H1 (cell line): Measurements from ENCODE around the gene MXD1. TPM values are rescaled to one million over a fixed set of nuclear protein-coding genes. Genes with fewer than 3 reads are reported as not detected.

Experiments used
- CBX5 ChIP-seq: fragments of 300-800, 300-1000 bp; sonication (generic); IDR thresholded peaks from 2 replicates; pipeline ENCODE4 v1.7.1; 2016; ENCODE audit warnings: antibody characterized with exemption, low read length, low read depth
- EZH2 ChIP-seq: fragments of 200-600 bp; sonication (generic); IDR thresholded peaks from 2 replicates; pipeline ENCODE4 v1.7.1; 2012; ENCODE audit warnings: low read depth, mild to moderate bottlenecking, moderate library complexity, low read length, inconsistent platforms; ENCODE audit not compliant: severe bottlenecking
- JUN ChIP-seq: IDR thresholded peaks from 2 replicates; pipeline ENCODE4 v1.6.1; 2011; ENCODE audit warnings: low read depth, mild to moderate bottlenecking, improper control_type of control experiment, low read length
- RAD21 ChIP-seq, 2 experiments: IDR thresholded peaks in 1 of 2; conservative IDR thresholded peaks in 1 of 2; 2 replicates each; pipeline ENCODE4 v1.6.1; 2011; ENCODE audit warnings: low read depth in 2 of 2, low read length in 2 of 2, improper control_type of control experiment in 1 of 2, inconsistent platforms in 1 of 2, mild to moderate bottlenecking in 1 of 2, moderate library complexity in 1 of 2
- RXRA ChIP-seq: IDR thresholded peaks from 2 replicates; pipeline ENCODE4 v1.6.1; 2011; ENCODE audit warnings: low read depth, mild to moderate bottlenecking, low read length, moderate library complexity; ENCODE audit not compliant: insufficient read depth
- SP4 ChIP-seq: IDR thresholded peaks from 2 replicates; pipeline ENCODE4 v1.6.1; 2012; ENCODE audit warnings: low read length, inconsistent platforms
- TEAD4 ChIP-seq: IDR thresholded peaks from 2 replicates; pipeline ENCODE4 v1.6.1; 2012; ENCODE audit warnings: low read depth, low read length, inconsistent platforms, mixed read lengths
- polyA plus RNA-seq, 7 experiments: library from polyadenylated mRNA; depleted of rRNA in 3 of 7; stranded (reverse) in 5 of 7; unstranded in 2 of 7; fragments of >200 nt in 5 of 7; fragments of 200-250 nt in 2 of 7; gene quantifications; 1 replicate in 5 of 7; 2 replicates in 1 of 7; 4 replicates in 1 of 7; pipeline versions ENCODE4 v1.2.1 to v1.2.3, GENCODE V29; 2011 to 2013; ENCODE audit warnings: missing spikeins in 2 of 7, mixed read lengths in 2 of 7
- total RNA-seq: library from RNA; stranded (reverse); fragmentation: NEBNext Ultra II Directional; extraction: Animal tissue kit (Norgen Biotek cat#: 25700); gene quantifications from 2 replicates; pipeline ENCODE4 v1.2.1, GENCODE V29; 2021
- TF ChIP-seq, protein P1 (sequence below): fragments of 300-600 bp; sonication (generic); IDR thresholded peaks from 2 replicates; pipeline ENCODE4 v1.7.1; 2012; ENCODE audit warnings: low read length, moderate library complexity, mild to moderate bottlenecking, inconsistent platforms; ENCODE audit not compliant: insufficient replicate concordance
- TF ChIP-seq, protein P2 (sequence below): IDR thresholded peaks from 2 replicates; pipeline ENCODE4 v1.6.1; 2011; ENCODE audit warnings: low read depth, mild to moderate bottlenecking, low read length; ENCODE audit not compliant: insufficient read depth
- TF ChIP-seq, protein P3 (sequence below): IDR thresholded peaks from 2 replicates; pipeline ENCODE4 v1.6.1; 2011; ENCODE audit warnings: low read length, improper control_type of control experiment

MXD1 gene
- total and polyA plus RNA-seq, 2 of the 8 experiments (the other 6 are each of a cell fraction or from before 2014, with no cell fraction given), result 1.6 to 2.6 TPM

DNA sequence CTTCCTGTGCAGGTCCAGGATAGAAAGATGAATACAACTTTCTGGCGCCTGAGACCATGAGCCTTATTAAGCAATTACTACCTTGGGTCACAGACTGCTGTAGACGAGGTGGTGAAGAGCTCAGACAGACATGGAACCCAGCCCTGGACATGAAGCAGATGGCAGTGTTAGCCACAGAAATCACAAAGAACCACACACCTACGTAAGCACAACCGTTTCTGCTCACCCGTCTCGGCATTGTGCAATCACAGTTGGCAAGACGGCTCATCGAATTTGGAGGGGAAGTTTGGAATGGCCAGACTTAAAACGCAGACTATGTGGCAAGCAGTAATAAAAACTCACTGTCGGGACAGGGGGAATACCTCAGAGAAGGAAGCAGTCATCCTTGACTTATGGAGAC is 70.8 kb downstream of the MXD1 start (continued):
- TF ChIP-seq, protein P1, sequence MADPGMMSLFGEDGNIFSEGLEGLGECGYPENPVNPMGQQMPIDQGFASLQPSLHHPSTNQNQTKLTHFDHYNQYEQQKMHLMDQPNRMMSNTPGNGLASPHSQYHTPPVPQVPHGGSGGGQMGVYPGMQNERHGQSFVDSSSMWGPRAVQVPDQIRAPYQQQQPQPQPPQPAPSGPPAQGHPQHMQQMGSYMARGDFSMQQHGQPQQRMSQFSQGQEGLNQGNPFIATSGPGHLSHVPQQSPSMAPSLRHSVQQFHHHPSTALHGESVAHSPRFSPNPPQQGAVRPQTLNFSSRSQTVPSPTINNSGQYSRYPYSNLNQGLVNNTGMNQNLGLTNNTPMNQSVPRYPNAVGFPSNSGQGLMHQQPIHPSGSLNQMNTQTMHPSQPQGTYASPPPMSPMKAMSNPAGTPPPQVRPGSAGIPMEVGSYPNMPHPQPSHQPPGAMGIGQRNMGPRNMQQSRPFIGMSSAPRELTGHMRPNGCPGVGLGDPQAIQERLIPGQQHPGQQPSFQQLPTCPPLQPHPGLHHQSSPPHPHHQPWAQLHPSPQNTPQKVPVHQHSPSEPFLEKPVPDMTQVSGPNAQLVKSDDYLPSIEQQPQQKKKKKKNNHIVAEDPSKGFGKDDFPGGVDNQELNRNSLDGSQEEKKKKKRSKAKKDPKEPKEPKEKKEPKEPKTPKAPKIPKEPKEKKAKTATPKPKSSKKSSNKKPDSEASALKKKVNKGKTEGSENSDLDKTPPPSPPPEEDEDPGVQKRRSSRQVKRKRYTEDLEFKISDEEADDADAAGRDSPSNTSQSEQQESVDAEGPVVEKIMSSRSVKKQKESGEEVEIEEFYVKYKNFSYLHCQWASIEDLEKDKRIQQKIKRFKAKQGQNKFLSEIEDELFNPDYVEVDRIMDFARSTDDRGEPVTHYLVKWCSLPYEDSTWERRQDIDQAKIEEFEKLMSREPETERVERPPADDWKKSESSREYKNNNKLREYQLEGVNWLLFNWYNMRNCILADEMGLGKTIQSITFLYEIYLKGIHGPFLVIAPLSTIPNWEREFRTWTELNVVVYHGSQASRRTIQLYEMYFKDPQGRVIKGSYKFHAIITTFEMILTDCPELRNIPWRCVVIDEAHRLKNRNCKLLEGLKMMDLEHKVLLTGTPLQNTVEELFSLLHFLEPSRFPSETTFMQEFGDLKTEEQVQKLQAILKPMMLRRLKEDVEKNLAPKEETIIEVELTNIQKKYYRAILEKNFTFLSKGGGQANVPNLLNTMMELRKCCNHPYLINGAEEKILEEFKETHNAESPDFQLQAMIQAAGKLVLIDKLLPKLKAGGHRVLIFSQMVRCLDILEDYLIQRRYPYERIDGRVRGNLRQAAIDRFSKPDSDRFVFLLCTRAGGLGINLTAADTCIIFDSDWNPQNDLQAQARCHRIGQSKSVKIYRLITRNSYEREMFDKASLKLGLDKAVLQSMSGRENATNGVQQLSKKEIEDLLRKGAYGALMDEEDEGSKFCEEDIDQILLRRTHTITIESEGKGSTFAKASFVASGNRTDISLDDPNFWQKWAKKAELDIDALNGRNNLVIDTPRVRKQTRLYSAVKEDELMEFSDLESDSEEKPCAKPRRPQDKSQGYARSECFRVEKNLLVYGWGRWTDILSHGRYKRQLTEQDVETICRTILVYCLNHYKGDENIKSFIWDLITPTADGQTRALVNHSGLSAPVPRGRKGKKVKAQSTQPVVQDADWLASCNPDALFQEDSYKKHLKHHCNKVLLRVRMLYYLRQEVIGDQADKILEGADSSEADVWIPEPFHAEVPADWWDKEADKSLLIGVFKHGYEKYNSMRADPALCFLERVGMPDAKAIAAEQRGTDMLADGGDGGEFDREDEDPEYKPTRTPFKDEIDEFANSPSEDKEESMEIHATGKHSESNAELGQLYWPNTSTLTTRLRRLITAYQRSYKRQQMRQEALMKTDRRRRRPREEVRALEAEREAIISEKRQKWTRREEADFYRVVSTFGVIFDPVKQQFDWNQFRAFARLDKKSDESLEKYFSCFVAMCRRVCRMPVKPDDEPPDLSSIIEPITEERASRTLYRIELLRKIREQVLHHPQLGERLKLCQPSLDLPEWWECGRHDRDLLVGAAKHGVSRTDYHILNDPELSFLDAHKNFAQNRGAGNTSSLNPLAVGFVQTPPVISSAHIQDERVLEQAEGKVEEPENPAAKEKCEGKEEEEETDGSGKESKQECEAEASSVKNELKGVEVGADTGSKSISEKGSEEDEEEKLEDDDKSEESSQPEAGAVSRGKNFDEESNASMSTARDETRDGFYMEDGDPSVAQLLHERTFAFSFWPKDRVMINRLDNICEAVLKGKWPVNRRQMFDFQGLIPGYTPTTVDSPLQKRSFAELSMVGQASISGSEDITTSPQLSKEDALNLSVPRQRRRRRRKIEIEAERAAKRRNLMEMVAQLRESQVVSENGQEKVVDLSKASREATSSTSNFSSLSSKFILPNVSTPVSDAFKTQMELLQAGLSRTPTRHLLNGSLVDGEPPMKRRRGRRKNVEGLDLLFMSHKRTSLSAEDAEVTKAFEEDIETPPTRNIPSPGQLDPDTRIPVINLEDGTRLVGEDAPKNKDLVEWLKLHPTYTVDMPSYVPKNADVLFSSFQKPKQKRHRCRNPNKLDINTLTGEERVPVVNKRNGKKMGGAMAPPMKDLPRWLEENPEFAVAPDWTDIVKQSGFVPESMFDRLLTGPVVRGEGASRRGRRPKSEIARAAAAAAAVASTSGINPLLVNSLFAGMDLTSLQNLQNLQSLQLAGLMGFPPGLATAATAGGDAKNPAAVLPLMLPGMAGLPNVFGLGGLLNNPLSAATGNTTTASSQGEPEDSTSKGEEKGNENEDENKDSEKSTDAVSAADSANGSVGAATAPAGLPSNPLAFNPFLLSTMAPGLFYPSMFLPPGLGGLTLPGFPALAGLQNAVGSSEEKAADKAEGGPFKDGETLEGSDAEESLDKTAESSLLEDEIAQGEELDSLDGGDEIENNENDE, result no peak
- TF ChIP-seq SP4 (no peak), RAD21 (IDR thresholded peaks at IDR 0.05 in 1 of 2, conservative IDR thresholded peaks at IDR 0.05 in 1 of 2; ENCODE audit: low read depth in 2 of 2, low read length in 2 of 2) (no peak), RXRA (no peak), JUN (no peak), EZH2 (no peak), TEAD4 (no peak), CBX5 (no peak)
- TF ChIP-seq, protein P2, sequence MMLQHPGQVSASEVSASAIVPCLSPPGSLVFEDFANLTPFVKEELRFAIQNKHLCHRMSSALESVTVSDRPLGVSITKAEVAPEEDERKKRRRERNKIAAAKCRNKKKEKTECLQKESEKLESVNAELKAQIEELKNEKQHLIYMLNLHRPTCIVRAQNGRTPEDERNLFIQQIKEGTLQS, result no peak
- TF ChIP-seq, protein P3, sequence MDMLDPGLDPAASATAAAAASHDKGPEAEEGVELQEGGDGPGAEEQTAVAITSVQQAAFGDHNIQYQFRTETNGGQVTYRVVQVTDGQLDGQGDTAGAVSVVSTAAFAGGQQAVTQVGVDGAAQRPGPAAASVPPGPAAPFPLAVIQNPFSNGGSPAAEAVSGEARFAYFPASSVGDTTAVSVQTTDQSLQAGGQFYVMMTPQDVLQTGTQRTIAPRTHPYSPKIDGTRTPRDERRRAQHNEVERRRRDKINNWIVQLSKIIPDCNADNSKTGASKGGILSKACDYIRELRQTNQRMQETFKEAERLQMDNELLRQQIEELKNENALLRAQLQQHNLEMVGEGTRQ, result no peak
